Measurements from ENCODE around the gene FNBP1.

DNA sequence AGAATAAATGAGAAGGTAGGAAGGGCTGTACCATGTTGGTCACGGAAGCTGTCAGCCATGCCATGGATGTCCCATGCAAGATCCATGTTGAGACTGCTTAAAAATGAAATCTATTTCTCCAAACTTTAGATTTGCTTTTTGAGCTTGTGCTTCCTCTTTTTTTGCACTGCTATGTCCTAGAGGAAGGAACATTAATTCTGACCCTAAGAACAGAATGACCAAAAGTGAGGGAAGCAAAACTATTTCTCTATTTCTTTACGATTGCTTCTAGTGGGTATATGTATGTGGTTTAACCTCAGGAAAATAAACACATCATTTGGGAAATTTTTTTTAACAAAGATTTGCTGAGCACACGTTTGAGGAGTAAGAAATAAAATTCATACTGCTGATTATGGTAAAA, 123.1 kb downstream of the FNBP1 start:
- TF ChIP-seq, protein P1, sequence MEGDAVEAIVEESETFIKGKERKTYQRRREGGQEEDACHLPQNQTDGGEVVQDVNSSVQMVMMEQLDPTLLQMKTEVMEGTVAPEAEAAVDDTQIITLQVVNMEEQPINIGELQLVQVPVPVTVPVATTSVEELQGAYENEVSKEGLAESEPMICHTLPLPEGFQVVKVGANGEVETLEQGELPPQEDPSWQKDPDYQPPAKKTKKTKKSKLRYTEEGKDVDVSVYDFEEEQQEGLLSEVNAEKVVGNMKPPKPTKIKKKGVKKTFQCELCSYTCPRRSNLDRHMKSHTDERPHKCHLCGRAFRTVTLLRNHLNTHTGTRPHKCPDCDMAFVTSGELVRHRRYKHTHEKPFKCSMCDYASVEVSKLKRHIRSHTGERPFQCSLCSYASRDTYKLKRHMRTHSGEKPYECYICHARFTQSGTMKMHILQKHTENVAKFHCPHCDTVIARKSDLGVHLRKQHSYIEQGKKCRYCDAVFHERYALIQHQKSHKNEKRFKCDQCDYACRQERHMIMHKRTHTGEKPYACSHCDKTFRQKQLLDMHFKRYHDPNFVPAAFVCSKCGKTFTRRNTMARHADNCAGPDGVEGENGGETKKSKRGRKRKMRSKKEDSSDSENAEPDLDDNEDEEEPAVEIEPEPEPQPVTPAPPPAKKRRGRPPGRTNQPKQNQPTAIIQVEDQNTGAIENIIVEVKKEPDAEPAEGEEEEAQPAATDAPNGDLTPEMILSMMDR (conservative IDR thresholded peaks at IDR 0.05; ENCODE audit: low read depth, low read length), result no peak
- TF ChIP-seq EZH2 (IDR thresholded peaks at IDR 0.05; ENCODE audit: low read length, unreplicated experiment), result no peak
- no peak for TF ChIP-seq EZH2phosphoT487 (IDR thresholded peaks at IDR 0.05; ENCODE audit: borderline replicate concordance, low read length)
